Astrocyte of the hippocampus (primary cell): Measurements from ENCODE around the gene TEX261.

ENCODE experiments used
- DNase-seq: peaks from one replicate; pipeline ENCODE4 v3.0.0; 2011; ENCODE audit warnings: low read depth, low spot score

TEX261 gene

DNA sequence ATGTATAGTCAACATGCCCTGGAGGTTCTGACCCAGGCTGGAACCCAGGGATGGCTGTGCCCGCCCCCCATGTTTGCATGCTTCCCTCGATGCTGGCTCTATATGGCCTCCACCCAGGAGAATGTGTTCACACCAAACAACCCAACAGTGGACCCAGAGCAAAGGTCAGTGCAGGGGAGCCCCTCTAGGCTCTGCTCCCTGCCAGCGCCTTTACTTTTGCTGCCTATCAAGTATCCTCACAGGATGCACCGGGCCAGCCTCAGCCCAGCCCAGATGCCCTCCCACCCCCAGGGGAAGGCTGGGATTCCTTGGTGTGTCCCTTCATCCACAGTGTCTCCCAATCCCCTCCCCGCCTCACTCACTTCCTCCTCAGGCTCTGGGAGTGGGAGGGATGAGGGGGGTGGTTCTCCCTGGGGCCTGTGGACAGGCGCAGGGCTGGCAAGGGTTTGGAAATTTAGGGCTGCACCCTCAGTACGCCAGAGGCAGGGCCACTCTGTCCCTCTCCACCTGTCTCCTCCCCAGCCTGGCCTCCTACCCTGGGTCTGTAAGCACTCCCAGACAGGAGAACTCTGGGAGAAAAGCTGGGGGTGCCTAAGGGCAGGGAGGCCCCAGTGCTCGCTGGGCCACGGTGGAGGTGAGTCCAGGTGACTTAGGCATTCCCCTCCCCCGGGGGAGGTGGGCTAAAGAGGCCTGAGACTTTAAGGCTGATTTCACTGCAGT is 56.6 kb downstream of the TEX261 start:
- no peak for DNase-seq

DNA sequence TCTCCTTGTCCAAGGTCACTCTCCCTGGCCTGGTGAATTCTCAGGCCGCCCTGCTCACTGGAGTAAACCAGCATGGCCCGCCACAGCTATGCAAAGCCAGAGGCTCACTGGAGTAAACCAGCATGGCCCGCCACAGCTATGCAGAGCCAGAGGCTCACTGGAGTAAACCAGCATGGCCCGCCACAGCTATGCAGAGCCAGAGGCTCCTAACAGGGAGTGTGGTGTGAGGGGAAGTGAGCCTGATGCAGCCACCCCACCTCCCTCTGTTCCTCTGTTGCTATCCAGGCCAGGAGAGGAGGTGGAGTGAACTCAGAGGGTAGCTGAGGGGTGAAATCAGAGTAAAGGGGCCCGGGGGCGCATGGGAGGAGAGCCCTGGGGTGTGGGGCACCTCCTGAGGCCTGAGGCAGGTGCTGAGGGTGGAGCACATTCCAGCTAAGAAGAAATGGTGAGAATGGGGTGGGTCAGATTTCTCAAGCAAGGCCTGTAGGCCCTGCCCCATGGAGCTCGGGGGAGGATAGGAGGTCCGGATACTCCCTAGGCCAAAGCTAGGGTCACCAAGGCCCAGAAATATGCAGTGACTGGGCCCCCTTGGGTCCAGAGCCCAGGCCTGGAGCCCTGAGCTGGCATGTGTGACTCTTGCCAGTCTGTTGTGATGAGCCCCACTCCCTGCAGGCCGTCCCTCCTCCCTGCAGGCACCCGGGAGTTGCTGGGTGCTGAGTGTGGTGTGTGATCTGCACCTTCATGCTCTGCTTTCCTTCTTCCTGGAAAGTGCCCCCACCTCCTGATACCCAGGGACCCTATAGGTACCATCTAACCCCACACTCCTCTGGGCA is 57.5 kb downstream of the TEX261 start:
- DNase-seq: peak; percentile 59

DNA sequence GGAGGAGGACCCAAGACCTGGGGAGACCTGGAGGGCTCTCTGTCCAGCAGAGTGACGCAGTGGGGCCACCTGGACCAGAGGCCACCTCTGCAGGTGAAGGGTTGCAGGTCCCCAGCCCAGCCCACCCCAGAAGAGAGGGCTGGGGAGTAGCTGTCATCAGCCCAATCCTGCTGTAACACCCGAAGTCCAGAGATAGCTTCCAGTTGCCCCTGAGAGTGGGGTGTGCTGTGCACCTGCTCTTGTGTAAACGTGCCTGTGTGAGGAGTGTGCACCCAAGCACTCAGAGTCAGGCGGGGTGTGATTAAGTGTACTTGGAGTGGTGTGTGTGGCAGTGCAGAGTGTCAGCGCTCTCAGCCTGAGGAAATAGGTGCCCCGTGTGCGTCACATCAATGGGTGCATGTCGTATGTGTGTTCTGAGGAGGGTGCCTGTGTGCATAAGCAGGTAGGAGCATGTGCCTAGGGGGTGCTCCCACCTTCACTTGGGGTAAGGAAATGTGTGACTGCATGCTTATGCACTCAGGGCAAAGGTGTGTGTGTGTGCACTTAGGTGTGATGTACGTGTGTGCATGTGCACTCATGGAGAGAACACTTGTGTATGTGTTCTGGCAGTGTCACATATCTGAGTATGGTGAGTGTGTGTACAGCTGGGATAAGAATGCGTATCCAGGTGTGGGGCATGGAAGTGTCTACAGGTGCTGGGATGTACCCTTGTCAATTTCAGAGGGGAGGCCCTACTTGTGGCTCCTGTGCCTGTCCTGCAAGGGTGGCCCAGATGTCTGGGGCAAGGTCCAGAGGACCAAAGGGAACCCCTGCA is 58.3 kb downstream of the TEX261 start:
- no peak for DNase-seq
